Measurements from ENCODE around the gene IDH2. TPM values are rescaled to one million over a fixed set of nuclear protein-coding genes. Genes with fewer than 3 reads are reported as not detected.

IDH2 gene
- total and polyA plus RNA-seq, 4 donors = 149 to 339 (median 298) TPM

DNA sequence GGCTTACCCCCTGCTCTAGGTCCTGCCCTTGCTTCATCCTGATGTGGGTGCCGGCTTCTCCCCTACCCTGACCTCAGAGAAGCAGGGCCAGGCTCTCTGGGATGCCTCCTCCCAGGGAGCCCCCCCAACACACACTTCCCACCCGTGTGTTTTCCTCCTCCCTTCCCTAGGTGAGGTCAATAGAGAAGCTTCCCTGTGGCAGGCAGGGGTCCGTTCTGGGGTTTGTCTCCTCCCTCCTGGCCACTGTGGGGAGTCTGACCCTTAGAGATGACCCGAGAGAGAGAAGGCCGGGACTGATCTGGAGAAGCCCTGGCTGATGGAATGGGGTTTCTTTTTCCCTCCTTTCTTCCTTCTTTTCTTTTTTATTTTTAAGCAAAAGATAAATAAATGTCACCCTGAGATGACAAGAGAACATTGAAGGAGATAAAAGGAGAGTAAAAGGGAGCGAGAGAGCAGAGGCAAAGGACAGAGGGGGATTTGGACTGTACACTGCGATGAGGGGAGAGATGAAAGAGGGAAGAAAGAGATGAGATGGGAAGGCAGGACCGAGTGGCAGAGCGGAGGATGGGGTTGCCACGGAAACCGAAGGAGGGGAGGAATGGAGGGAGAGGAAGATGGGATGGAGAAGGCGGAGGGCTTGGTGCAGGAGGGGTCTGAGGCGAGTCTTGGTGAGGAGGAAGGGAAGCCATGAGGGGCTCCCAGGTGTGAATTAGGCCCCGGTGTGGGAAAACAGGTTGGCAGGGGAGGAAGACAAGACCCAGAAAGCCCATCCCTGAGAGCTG is 48.4 kb downstream of the IDH2 start:
- no peak overlapping the region for H3K4me3 ChIP-seq (ENCODE audit: low read depth in 1 of 3, low read length in 3 of 3)
- TF ChIP-seq JUND (IDR thresholded peaks at IDR 0.05) (no peak), RXRA (IDR thresholded peaks at IDR 0.05) (no peak), RAD21 (IDR thresholded peaks at IDR 0.05) (no peak), HNF4G (IDR thresholded peaks at IDR 0.05) (no peak), EGR1 (IDR thresholded peaks at IDR 0.05; ENCODE audit: low read depth in 2 of 2) (no peak), GABPA (IDR thresholded peaks at IDR 0.05 in 1 of 2, conservative IDR thresholded peaks at IDR 0.05 in 1 of 2) (no peak), YY1 (IDR thresholded peaks at IDR 0.05) (no peak)
- TF ChIP-seq, protein P1, sequence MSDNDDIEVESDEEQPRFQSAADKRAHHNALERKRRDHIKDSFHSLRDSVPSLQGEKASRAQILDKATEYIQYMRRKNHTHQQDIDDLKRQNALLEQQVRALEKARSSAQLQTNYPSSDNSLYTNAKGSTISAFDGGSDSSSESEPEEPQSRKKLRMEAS (IDR thresholded peaks at IDR 0.05) = no peak
- TF ChIP-seq, protein P2, sequence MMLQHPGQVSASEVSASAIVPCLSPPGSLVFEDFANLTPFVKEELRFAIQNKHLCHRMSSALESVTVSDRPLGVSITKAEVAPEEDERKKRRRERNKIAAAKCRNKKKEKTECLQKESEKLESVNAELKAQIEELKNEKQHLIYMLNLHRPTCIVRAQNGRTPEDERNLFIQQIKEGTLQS (IDR thresholded peaks at IDR 0.05) = no peak
- TF ChIP-seq, protein P3, sequence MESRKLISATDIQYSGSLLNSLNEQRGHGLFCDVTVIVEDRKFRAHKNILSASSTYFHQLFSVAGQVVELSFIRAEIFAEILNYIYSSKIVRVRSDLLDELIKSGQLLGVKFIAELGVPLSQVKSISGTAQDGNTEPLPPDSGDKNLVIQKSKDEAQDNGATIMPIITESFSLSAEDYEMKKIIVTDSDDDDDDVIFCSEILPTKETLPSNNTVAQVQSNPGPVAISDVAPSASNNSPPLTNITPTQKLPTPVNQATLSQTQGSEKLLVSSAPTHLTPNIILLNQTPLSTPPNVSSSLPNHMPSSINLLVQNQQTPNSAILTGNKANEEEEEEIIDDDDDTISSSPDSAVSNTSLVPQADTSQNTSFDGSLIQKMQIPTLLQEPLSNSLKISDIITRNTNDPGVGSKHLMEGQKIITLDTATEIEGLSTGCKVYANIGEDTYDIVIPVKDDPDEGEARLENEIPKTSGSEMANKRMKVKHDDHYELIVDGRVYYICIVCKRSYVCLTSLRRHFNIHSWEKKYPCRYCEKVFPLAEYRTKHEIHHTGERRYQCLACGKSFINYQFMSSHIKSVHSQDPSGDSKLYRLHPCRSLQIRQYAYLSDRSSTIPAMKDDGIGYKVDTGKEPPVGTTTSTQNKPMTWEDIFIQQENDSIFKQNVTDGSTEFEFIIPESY (IDR thresholded peaks at IDR 0.05) = no peak
- H3K9me3 ChIP-seq (ENCODE audit: control insufficient read depth in 4 of 4, low read length in 3 of 4) = no peaks in the 10 kb centered on the region
- no peak overlapping the region for H3K27ac ChIP-seq (ENCODE audit: low read depth in 1 of 2, low read length in 2 of 2)
- 89% methylated on average over 14 of the region's 14 CpGs for WGBS
- H3K36me3 ChIP-seq (ENCODE audit: control insufficient read depth in 4 of 4, insufficient read depth in 3 of 4, low read depth in 1 of 4, low read length in 3 of 4) = no peaks in the 10 kb centered on the region
- H3K9ac ChIP-seq (ENCODE audit: low read depth in 1 of 2, low read length in 2 of 2) = no peak overlapping the region
- no peak for DNase-seq (ENCODE audit: low spot score)
- H3K27me3 ChIP-seq (ENCODE audit: control insufficient read depth in 4 of 4, insufficient read depth in 4 of 4, low read length in 3 of 4) = no peaks in the 10 kb centered on the region
- H3K4me1 ChIP-seq (ENCODE audit: control insufficient read depth in 4 of 4, insufficient read depth in 4 of 4, low read length in 3 of 4) = peaks cover 6 to 16% (median 12%) of the 10 kb centered on the region in 4 donors

DNA sequence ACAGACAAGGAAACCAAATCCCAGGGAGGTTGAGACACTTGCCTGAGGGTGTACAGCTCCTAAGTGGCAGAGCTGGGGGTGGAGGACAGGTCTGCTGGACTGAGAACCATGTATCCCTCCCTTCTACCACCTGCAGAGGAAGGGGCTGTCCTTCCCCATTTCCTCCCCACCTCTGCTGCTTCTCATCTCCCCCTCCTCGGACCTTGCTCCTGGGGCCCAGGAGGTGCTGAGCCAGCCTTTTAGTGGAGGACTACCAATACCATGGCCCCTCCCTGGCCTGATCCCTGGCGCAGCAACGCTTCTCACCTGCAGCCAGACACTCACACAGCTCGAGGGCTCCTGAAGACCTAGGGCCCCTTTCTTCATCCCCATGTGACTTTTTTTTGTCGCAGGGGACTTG is 50.4 kb downstream of the IDH2 start:
- Histone ChIP-seq H3K36me3 (ENCODE audit: control insufficient read depth in 4 of 4, insufficient read depth in 3 of 4, low read depth in 1 of 4, low read length in 3 of 4) (no peaks in the 10 kb centered on the region), H3K4me1 (ENCODE audit: control insufficient read depth in 4 of 4, insufficient read depth in 4 of 4, low read length in 3 of 4) (peaks cover 6 to 17% (median 13%) of the 10 kb centered on the region in 4 donors), H3K9me3 (ENCODE audit: control insufficient read depth in 4 of 4, low read length in 3 of 4) (no peaks in the 10 kb centered on the region), H3K9ac (ENCODE audit: low read depth in 1 of 2, low read length in 2 of 2) (no peak overlapping the region), H3K4me3 (ENCODE audit: low read depth in 1 of 3, low read length in 3 of 3) (no peak overlapping the region), H3K27ac (ENCODE audit: low read depth in 1 of 2, low read length in 2 of 2) (no peak overlapping the region), H3K27me3 (ENCODE audit: control insufficient read depth in 4 of 4, insufficient read depth in 4 of 4, low read length in 3 of 4) (no peaks in the 10 kb centered on the region)
- WGBS = 87% methylated on average over 5 of the region's 5 CpGs
- no peak for TF ChIP-seq FOXA1 (IDR thresholded peaks at IDR 0.05)
- no peak for TF ChIP-seq EGR1 (IDR thresholded peaks at IDR 0.05; ENCODE audit: low read depth in 2 of 2)
- TF ChIP-seq, protein P1 (IDR thresholded peaks at IDR 0.05) = no peak
- TF ChIP-seq GABPA (IDR thresholded peaks at IDR 0.05 in 1 of 2, conservative IDR thresholded peaks at IDR 0.05 in 1 of 2) = no peak
- no peak for TF ChIP-seq HNF4A (conservative IDR thresholded peaks at IDR 0.05)
- TF ChIP-seq HNF4G (IDR thresholded peaks at IDR 0.05) = no peak
- no peak for TF ChIP-seq RAD21 (IDR thresholded peaks at IDR 0.05)
- no peak for TF ChIP-seq JUND (IDR thresholded peaks at IDR 0.05)
- TF ChIP-seq, protein P2 (IDR thresholded peaks at IDR 0.05) = no peak
- TF ChIP-seq RXRA (IDR thresholded peaks at IDR 0.05) = no peak
- TF ChIP-seq, protein P4, sequence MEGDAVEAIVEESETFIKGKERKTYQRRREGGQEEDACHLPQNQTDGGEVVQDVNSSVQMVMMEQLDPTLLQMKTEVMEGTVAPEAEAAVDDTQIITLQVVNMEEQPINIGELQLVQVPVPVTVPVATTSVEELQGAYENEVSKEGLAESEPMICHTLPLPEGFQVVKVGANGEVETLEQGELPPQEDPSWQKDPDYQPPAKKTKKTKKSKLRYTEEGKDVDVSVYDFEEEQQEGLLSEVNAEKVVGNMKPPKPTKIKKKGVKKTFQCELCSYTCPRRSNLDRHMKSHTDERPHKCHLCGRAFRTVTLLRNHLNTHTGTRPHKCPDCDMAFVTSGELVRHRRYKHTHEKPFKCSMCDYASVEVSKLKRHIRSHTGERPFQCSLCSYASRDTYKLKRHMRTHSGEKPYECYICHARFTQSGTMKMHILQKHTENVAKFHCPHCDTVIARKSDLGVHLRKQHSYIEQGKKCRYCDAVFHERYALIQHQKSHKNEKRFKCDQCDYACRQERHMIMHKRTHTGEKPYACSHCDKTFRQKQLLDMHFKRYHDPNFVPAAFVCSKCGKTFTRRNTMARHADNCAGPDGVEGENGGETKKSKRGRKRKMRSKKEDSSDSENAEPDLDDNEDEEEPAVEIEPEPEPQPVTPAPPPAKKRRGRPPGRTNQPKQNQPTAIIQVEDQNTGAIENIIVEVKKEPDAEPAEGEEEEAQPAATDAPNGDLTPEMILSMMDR (IDR thresholded peaks at IDR 0.05; ENCODE audit: low read depth, low read length, missing input control) = no peak
- no peak for TF ChIP-seq YY1 (IDR thresholded peaks at IDR 0.05)
- no peak for TF ChIP-seq SP1 (IDR thresholded peaks at IDR 0.05)
- no peak for TF ChIP-seq TAF1 (conservative IDR thresholded peaks at IDR 0.05)
- TF ChIP-seq FOXA2 (IDR thresholded peaks at IDR 0.05) = no peak
- no peak for TF ChIP-seq NR2F2 (IDR thresholded peaks at IDR 0.05)
- TF ChIP-seq, protein P3 (IDR thresholded peaks at IDR 0.05) = no peak
- TF ChIP-seq, protein P5, sequence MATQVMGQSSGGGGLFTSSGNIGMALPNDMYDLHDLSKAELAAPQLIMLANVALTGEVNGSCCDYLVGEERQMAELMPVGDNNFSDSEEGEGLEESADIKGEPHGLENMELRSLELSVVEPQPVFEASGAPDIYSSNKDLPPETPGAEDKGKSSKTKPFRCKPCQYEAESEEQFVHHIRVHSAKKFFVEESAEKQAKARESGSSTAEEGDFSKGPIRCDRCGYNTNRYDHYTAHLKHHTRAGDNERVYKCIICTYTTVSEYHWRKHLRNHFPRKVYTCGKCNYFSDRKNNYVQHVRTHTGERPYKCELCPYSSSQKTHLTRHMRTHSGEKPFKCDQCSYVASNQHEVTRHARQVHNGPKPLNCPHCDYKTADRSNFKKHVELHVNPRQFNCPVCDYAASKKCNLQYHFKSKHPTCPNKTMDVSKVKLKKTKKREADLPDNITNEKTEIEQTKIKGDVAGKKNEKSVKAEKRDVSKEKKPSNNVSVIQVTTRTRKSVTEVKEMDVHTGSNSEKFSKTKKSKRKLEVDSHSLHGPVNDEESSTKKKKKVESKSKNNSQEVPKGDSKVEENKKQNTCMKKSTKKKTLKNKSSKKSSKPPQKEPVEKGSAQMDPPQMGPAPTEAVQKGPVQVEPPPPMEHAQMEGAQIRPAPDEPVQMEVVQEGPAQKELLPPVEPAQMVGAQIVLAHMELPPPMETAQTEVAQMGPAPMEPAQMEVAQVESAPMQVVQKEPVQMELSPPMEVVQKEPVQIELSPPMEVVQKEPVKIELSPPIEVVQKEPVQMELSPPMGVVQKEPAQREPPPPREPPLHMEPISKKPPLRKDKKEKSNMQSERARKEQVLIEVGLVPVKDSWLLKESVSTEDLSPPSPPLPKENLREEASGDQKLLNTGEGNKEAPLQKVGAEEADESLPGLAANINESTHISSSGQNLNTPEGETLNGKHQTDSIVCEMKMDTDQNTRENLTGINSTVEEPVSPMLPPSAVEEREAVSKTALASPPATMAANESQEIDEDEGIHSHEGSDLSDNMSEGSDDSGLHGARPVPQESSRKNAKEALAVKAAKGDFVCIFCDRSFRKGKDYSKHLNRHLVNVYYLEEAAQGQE (IDR thresholded peaks at IDR 0.05) = no peak
- DNase-seq (ENCODE audit: low spot score) = no peak

Data from liver (tissue), 9 donors.